Measurements from ENCODE around the gene SP3.

DNA sequence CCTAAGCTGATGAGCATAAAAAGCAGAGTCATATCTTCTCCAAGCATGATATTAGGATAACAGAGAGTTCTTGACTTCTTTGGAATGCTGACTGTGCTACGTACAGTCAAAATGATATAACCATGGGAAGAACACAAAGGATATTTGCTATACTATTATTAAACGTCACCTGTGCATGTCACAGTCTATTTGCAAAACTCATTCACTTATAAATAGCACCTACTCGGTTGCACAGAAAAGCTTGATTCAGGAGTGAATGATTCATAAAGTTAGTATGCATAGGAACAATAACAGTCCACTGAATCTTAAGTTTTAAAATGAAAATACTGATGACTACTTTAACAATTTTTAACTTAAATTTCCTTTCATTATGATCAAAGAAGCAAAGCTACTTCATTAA lies 83.3 kb downstream of the SP3 start:
- TF ChIP-seq GATA3 (IDR thresholded peaks at IDR 0.05; ENCODE audit: low read depth, low read length) (no peak), GATA2 (IDR thresholded peaks at IDR 0.05; ENCODE audit: low read depth, low read length) (no peak)

Data from SH-SY5Y (cell line).